Stimulated activated naive CD8-positive, alpha-beta T cell treated with anti-CD3 and anti-CD28 coated beads, Interleukin-15, amount 100 ng/mL, for 72 hours (primary cell): ENCODE measurements around the gene COA7.

Source experiments
- ATAC-seq: fragments of 150-1000 bp; cut with Tn5 transposase; 2 replicates; pipeline ENCODE4 v1.10.0; 2021; ENCODE audit warnings: mild to moderate bottlenecking, moderate library complexity
- DNase-seq, 2 donors: peaks; one replicate each; pipeline ENCODE4 v3.0.0; 2021 to 2022
- H3K27ac Mint-ChIP-seq, 2 donors: one replicate each; pipeline ENCODE4 v1.8.0; 2022; ENCODE audit warnings: mild to moderate bottlenecking in 2 of 2, mixed read lengths in 2 of 2, moderate library complexity in 2 of 2
- H3K27me3 Mint-ChIP-seq: one replicate; pipeline ENCODE4 v1.8.0; 2022; ENCODE audit warnings: mixed read lengths
- H3K4me1 Mint-ChIP-seq: one replicate; pipeline ENCODE4 v1.8.0; 2022; ENCODE audit warnings: mild to moderate bottlenecking, mixed read lengths
- H3K4me3 Mint-ChIP-seq, 2 donors: one replicate each; pipeline ENCODE4 v1.8.0; 2022; ENCODE audit warnings: mild to moderate bottlenecking in 2 of 2, mixed read lengths in 2 of 2, moderate library complexity in 1 of 2
- H3K9me3 Mint-ChIP-seq, 2 donors: one replicate each; pipeline ENCODE4 v1.8.0; 2022; ENCODE audit warnings: mixed read lengths in 2 of 2

The COA7 gene

DNA sequence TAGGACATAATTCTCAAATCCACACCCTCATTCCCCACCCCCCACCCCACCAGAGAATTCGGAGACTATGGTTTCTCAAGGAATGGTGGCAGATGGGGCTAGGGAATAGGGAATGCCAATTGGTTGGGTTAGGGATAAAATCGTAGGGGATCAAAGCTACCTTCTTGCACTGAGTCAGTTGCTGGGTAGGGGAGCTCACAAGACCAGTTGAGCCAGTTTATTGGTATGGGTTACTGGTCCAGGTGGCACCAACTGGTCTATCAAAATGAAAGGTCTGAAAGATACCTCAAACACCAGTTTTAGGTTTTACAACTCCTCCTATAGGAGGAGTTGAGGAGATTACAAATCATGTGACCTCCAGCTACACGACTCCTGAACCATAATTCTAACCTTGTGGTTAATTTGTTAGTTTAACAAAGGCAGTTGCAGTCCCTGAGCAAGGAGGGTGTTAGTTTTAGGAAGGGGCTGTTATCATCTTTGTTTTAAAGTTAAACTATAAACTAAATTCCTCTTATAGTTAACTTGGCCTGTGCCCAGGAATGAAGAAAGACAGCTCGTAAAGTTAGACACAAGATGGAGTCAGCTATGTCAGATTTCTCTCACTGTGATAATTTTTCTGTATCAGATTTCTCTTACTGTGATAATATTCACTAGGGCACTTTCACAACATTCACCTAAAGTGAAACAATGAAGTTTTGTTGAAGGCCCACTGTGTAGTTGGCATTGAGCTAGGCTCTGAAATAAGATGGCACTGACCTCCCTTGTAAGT, 62.6 kb downstream of the COA7 start:
- Mint-ChIP-seq H3K9me3 (no peaks in the 10 kb centered on the region), H3K4me3 (peak overlapping the region; percentile 65 to 76), H3K4me1 (peaks cover 81% of the 10 kb centered on the region), H3K27me3 (no peaks in the 10 kb centered on the region), H3K27ac (peak overlapping the region; percentile 94)
- ATAC-seq (no peak), DNase-seq (no peak)
